GM21360 (cell line): ENCODE data around the gene UTS2.

Experiments
- ATAC-seq: cut with Tn5 transposase; IDR thresholded peaks from one replicate; pipeline ENCODE4 v1.9.1; 2021; ENCODE audit warnings: mild to moderate bottlenecking, moderate library complexity; ENCODE audit not compliant: unreplicated experiment

UTS2 gene

GRCh38 chr1:7863756-7864328 lies 11.0 kb upstream of the UTS2 start:
- ATAC-seq, result no peak

- ATAC-seq, result no peak
Measured at GRCh38 chr1:7862211-7863060, 9.6 kb upstream of the UTS2 start.

- ATAC-seq, result no peak
Measured at GRCh38 chr1:7861452-7861851, 8.6 kb upstream of the UTS2 start.

DNA sequence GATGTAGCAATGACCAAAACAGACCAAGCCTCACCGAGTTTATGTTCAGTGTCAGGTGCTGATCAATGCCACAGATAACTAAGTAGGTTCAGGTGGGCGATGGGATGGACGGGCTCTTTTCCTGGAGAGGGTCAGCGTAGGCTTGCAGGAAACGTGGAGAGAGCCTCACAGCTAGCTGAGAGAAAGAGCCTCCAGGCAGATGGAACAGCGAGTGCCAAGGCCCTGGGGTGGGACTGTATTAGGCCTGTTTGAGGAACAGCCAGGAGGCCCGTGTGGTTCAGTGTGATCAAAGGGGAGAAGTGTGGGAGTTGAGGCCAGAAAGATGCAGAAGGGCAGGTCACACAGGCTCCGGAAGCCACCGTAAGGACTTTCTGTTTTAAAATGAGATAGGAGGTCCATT lies 7.3 kb upstream of the UTS2 start:
- ATAC-seq, result no peak

DNA sequence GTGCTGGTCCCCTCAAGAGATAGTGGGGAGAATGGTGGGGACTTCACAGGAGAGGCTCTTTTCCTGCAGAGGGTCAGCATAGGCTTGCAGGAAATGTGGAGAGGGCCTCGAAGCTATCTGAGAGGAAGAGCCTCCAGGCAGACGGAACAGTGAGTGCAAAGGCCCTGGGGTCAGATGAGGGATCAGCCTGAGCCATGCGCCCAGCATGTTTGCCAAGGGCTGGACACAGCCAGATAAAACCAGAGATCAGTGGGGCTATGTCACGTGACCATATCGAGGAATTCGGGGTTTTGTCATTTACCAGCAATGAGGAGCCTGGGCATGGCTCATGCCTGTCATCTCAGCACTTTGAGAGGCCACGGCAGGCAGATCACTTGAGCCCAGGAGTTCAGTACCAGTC lies 6.5 kb upstream of the UTS2 start:
- ATAC-seq, result no peak

DNA sequence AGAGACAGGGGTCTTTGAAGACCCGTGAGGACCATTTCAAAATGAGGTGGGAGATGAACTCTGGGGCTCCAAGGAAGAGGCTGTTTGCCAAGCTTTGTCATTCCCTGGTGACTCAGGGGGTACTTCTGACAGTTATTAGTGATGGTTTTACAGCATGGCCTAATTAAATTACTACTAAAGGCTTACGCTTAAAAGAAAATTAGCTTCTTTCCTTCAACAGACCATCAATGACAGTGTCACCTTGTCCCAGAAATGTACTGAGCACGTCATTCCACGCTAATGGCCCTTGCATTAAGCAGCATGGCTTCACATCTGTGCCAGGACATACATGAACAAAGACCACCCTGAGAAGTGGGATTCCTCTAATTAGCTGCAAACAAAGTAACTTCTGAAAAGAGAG lies 5.1 kb upstream of the UTS2 start:
- ATAC-seq, result no peak

GRCh38 chr1:7857000-7857399 lies 4.1 kb upstream of the UTS2 start:
- ATAC-seq, result no peak

DNA sequence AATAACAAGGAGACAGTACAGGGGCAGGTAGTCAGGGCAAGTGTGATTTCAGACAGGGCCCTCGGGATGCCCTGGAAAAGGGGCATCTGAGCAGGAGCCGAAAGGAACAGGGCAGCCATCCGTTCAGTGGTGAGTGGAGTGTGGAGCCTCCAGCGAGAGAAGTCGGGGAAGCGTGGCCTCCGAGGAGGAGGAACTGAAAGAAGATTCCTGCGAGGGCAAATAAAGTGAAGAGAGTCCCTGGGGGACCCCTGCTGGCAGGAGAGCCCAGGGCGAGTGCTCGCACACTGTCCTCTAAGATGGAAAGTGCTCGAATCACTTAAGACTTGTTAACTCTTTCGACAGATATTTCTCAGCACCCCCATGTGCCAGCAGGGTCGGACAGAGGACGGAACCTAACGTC lies 3.5 kb upstream of the UTS2 start:
- no peak for ATAC-seq

- ATAC-seq, result no peak
Measured at GRCh38 chr1:7853684-7854026, 790 bp upstream of the UTS2 start.

- ATAC-seq, result no peak
Measured at GRCh38 chr1:7850786-7851185, 2.1 kb downstream of the UTS2 start.

GRCh38 chr1:7847599-7847998 lies 5.3 kb downstream of the UTS2 start:
- no peak for ATAC-seq

DNA sequence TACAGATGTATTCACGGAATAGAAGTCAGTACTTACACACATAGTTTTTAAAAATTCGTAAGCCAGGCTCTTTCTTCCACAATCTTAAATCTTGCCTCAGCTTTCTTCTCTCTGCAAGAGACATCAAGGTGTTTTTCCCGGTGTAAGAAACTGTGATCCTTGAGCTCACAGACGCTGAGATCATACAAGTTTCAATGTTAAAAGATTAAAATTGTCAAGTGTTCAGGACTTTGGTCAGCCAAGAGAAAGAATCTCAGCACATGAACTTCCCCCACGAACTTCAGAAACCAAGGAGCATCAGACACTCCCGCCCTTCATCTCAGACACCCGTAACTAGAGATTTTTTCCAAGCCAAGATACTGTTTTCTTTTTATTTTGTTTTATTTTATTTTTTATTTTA lies 6.2 kb downstream of the UTS2 start:
- no peak for ATAC-seq

DNA sequence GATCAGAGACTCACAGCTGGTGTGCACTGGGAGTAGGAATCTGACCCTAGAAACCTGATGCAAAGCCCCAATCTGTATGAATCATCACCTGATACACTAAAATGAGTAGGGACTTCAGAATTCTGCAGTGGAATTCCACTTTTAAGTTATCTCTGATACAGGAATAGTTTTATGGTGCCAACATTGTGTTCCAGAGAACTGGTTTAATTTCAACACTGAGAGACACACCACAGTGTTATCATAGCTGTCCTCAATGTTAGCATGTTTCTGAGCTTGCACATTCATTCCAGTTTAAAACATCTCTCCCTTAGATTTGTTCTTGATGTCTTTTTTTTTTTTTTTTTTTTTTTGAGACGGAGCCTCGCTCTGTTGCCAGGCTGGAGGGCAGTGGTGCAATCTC lies 7.1 kb downstream of the UTS2 start:
- ATAC-seq, result no peak

- ATAC-seq, result no peak
Measured at GRCh38 chr1:7842517-7842916, 10.3 kb downstream of the UTS2 start.

DNA sequence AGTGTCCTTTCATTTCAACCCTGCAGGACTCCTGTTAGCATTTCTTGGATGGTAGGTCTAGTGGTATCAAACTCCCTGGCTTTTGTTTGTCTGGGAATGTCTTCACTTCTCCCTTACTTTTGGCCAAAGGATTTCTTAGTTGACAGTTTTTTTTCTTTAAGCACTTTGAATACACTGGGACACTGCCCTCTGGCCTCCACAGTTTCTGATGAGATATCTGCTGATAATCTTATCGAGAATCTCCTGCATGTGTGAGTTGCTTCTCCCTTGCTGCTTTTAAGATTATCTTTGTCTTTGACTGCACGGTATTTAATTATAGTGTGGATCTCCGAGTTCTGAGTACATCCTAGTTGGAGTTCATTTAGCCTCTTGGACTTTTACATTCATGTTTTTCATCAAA lies 13.3 kb downstream of the UTS2 start:
- no peak for ATAC-seq

DNA sequence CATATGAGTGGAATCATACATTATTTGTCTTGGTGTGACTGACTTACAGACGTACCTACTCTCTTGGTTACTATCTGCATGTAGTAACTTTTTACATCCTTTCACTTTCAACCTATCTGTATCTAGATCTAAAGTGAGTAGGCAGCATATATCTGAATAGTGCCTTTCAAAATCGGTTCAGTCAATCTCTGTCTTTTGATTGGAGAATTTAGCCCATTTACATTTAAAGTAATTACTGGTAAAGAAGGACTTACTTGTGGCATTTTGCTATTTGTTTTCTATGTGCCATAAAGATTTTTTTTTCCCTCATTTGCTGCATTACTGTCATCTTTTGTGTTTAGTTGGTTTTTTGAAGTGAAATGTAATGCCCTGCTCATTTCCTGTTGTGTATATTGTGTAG lies 14.2 kb downstream of the UTS2 start:
- ATAC-seq, result no peak

DNA sequence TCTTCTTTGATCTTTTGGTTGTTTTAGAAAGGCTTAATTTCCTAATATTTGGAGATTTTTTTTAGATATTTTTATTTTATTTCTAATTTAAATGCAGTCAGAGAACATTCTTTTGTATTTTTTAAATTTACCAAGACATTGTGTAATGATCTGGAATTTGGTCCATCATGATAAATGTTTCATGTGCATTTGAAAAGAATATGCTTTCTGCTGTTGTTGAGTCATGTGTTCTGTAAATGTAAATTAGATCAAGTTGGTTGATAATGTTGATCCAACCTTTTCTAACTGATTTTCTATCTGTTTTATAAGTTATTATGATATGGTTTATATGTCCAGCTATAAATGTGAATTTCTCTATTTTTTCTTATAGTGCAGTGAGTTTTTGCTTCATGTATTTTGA lies 19.8 kb downstream of the UTS2 start:
- no peak for ATAC-seq

GRCh38 chr1:7831458-7831857 lies 21.4 kb downstream of the UTS2 start:
- ATAC-seq, result no peak

DNA sequence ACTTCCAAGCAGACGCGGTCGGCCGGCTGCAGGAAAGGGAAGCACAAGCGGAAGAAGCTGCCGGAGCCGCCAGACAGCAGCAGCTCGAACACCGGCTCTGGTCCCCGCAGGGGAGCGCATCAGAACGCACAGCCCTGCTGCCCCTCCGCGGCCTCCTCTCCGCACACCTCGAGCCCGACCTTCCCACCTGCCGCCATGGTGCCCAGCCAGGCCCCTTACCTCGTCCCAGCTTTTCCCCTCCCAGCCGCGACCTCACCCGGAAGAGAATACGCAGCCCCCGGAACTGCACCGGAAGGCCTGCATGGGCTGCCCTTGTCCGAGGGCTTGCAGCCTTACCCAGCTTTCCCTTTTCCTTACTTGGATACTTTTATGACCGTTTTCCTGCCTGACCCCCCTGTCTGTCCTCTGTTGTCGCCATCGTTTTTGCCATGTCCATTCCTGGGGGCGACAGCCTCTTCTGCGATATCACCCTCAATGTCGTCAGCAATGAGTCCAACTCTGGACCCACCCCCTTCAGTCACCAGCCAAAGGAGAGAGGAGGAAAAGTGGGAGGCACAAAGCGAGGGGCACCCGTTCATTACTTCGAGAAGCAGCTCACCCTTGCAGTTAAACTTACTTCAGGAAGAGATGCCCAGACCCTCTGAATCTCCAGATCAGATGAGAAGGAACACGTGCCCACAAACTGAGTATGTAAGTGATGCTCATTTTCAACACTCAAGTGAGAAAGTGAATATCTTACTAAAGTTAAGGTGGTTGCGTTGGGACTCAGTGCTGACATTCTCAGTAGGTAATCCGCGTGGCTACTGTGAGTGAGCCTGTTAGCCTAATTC lies 25.5 kb downstream of the UTS2 start:
- no peak for ATAC-seq

DNA sequence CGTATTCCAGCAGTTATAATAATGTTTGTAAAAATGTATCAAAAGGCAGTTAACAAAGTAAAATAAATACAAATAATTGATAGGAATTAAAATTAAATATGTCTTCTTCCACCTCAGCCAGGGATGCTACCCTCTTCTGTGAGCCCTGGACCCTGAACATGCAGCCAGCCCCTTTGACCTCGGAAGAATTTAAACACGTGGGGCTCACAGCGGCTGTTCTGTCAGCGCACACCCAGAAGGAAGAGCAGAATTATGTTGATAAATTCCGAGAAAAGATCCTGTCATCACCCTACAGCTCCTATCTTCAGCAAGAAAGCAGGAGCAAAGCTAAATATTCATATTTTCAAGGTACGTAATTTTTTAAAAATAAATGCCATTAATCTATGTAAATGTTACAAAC lies 26.5 kb downstream of the UTS2 start:
- ATAC-seq, result no peak

DNA sequence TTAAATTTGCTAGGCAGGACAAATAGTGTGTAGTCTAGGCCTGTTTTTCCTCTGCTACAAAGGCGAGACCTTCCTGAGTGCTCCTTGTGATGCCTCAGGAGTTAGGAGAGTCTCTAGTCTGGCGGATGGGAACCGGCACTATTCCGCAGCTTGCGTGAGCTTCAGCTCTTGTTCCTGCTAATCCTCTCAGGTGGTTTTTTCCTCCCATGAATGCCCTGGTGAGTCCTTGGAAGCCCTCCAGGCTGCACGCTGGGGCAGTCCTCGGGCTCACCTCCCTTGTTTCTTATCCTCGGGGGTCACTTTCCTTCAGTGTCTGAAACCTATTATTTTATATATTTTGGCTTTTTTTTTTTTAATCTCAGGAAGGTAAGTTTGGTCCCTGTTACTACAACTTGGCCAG lies 28.2 kb downstream of the UTS2 start:
- ATAC-seq, result no peak

DNA sequence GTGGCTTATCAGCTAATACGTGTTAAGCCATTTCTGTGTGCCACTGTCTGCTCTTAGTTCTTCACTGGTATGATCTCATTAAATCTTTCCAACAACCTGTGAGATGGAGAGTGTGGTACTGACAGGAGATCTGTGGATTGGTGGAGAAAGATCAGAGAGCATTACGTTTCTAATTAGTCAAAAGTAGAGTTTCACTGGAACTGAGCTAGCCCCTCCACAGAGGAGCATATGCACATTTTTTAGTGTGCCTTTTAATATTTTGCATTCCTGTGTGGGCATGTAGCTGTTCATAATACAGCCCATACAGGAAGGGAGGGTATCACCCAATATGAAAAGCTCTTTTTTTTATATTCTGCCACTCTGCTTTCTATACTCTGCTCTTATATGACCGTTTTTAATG lies 31.6 kb downstream of the UTS2 start:
- ATAC-seq, result no peak
